GM23338 (cell line): Measurements from ENCODE around the gene MINDY4. TPM values are rescaled to one million over a fixed set of nuclear protein-coding genes. Genes with fewer than 3 reads are reported as not detected.

Source experiments
- ATAC-seq: fragments of 200-7000 bp; cut with Tn5 transposase; 3 replicates; pipeline ENCODE4 v1.9.1; 2020
- DNase-seq: peaks from one replicate; pipeline ENCODE4 v3.0.0-alpha.2; 2015; ENCODE audit warnings: low spot score
- H2AFZ ChIP-seq: fragments of 200-600 bp; sonication (generic); 2 replicates; pipeline ENCODE4 v1.8.0; 2016; ENCODE audit warnings: antibody characterized with exemption, mild to moderate bottlenecking, moderate library complexity
- H3F3A ChIP-seq: fragments of 200-600 bp; sonication (generic); replicated peaks from 2 replicates; pipeline ENCODE4 v1.8.0; 2017; ENCODE audit warnings: antibody characterized with exemption, mixed run types, low read depth
- H3K27ac ChIP-seq: fragments of 200-600 bp; sonication (generic); 2 replicates; pipeline ENCODE4 v1.6.1; 2016; ENCODE audit warnings: low read depth
- H3K27me3 ChIP-seq: fragments of 200-600 bp; sonication (generic); 2 replicates; pipeline ENCODE4 v1.8.0; 2016; ENCODE audit warnings: mild to moderate bottlenecking, mixed run types, moderate library complexity; ENCODE audit not compliant: insufficient read depth
- H3K36me3 ChIP-seq: fragments of 200-600 bp; sonication (generic); 2 replicates; pipeline ENCODE4 v1.8.0; 2016; ENCODE audit warnings: mild to moderate bottlenecking; ENCODE audit not compliant: insufficient read depth
- H3K4me1 ChIP-seq: fragments of 200-600 bp; sonication (generic); 2 replicates; pipeline ENCODE4 v1.8.0; 2016; ENCODE audit warnings: mild to moderate bottlenecking, moderate library complexity; ENCODE audit not compliant: insufficient read depth
- H3K4me2 ChIP-seq: fragments of 200-600 bp; sonication (generic); 2 replicates; pipeline ENCODE4 v1.7.1; 2017; ENCODE audit warnings: mixed run types
- H3K4me3 ChIP-seq: fragments of 200-600 bp; sonication (generic); 2 replicates; pipeline ENCODE4 v1.6.1; 2016; ENCODE audit warnings: mixed run types
- H3K79me2 ChIP-seq: fragments of 200-600 bp; sonication (generic); replicated peaks from 2 replicates; pipeline ENCODE4 v1.8.0; 2017; ENCODE audit warnings: mild to moderate bottlenecking; ENCODE audit not compliant: insufficient read depth
- H3K9me2 ChIP-seq: fragments of 200-600 bp; sonication (generic); 2 replicates; pipeline ENCODE4 v1.8.0; 2017; ENCODE audit not compliant: insufficient read depth
- H4K20me1 ChIP-seq: fragments of 200-600 bp; sonication (generic); replicated peaks from 2 replicates; pipeline ENCODE4 v1.8.0; 2017; ENCODE audit warnings: mild to moderate bottlenecking; ENCODE audit not compliant: insufficient read depth
- H3K27ac Mint-ChIP-seq: 2 replicates; pipeline ENCODE4 v1.8.0; 2020; ENCODE audit warnings: inconsistent platforms, mild to moderate bottlenecking, moderate library complexity, mixed read lengths
- H3K27me3 Mint-ChIP-seq: 3 replicates; pipeline ENCODE4 v1.8.0; 2022; ENCODE audit warnings: low read depth, mild to moderate bottlenecking, moderate library complexity, mixed read lengths, inconsistent platforms; ENCODE audit not compliant: insufficient read depth, poor library complexity
- H3K36me3 Mint-ChIP-seq: 3 replicates; pipeline ENCODE4 v1.8.0; 2021; ENCODE audit warnings: low read depth, mild to moderate bottlenecking, inconsistent platforms, moderate library complexity, mixed read lengths
- H3K4me1 Mint-ChIP-seq: 3 replicates; pipeline ENCODE4 v1.8.0; 2020; ENCODE audit warnings: mild to moderate bottlenecking, inconsistent platforms, mixed read lengths
- H3K4me3 Mint-ChIP-seq: 3 replicates; pipeline ENCODE4 v1.8.0; 2021; ENCODE audit warnings: moderate library complexity, mild to moderate bottlenecking, inconsistent platforms, mixed read lengths
- H3K9me3 Mint-ChIP-seq: 3 replicates; pipeline ENCODE4 v1.8.0; 2020; ENCODE audit warnings: moderate library complexity, mild to moderate bottlenecking, inconsistent platforms, mixed read lengths
- CREB1 ChIP-seq: fragments of 250-450 bp; sonication (Bioruptor Pico); IDR thresholded peaks from 2 replicates; pipeline ENCODE4 v1.5.0; 2020; ENCODE audit warnings: low read depth, mild to moderate bottlenecking, moderate library complexity
- CTCF ChIP-seq, 2 experiments: fragments of 200-600 bp in 1 of 2; sonication (generic) in 1 of 2; conservative IDR thresholded peaks; 2 replicates each; pipeline versions ENCODE4 v1.5.1 to v1.6.1; 2016 to 2017; ENCODE audit warnings: antibody characterized with exemption in 2 of 2, low read depth in 2 of 2, mild to moderate bottlenecking in 2 of 2, moderate library complexity in 1 of 2
- EZH2 ChIP-seq: fragments of 200-600 bp; sonication (generic); IDR thresholded peaks from one replicate; pipeline ENCODE4 v1.8.0; 2017; ENCODE audit warnings: antibody characterized with exemption, mild to moderate bottlenecking, low read depth; ENCODE audit not compliant: unreplicated experiment
- EZH2phosphoT487 ChIP-seq: fragments of 200-600 bp; sonication (generic); IDR thresholded peaks from one replicate; pipeline ENCODE4 v1.8.1; 2018; ENCODE audit warnings: antibody characterized with exemption; ENCODE audit not compliant: unreplicated experiment
- JUNB ChIP-seq: IDR thresholded peaks from one replicate; pipeline ENCODE4 v1.6.1; 2016; ENCODE audit warnings: antibody characterized with exemption; ENCODE audit not compliant: unreplicated experiment
- POLR2AphosphoS5 ChIP-seq: IDR thresholded peaks from 2 replicates; pipeline ENCODE4 v1.6.1; 2016; ENCODE audit warnings: antibody characterized with exemption, low read depth
- REST ChIP-seq: IDR thresholded peaks from one replicate; pipeline ENCODE4 v1.6.1; 2018; ENCODE audit warnings: antibody characterized with exemption; ENCODE audit not compliant: unreplicated experiment
- ZNF114 ChIP-seq: fragments of 250-450 bp; sonication (Bioruptor Pico); IDR thresholded peaks from 2 replicates; pipeline ENCODE4 v1.5.0; 2020; ENCODE audit warnings: mild to moderate bottlenecking, moderate library complexity
- polyA plus RNA-seq: library from polyadenylated mRNA; unstranded; fragments of >200 nt; fragmentation: Nextera tagmentation; extraction: Ambion mirVana; gene quantifications from 2 replicates; pipeline ENCODE4 v1.2.1, GENCODE V29; 2016
- total RNA-seq: library from RNA; depleted of rRNA; stranded (reverse); fragments of >200 nt; shearing (Covaris generic); gene quantifications from 2 replicates; pipeline ENCODE4 v1.2.3, GENCODE V29; 2014
- TF ChIP-seq, protein P1 (sequence below): fragments of 250-450 bp; sonication (Bioruptor Pico); IDR thresholded peaks from 2 replicates; pipeline ENCODE4 v1.5.0; 2020; ENCODE audit warnings: mild to moderate bottlenecking, moderate library complexity
- TF ChIP-seq, protein P2 (sequence below): IDR thresholded peaks from 2 replicates; pipeline ENCODE4 v1.6.1; 2016; ENCODE audit warnings: antibody characterized with exemption

The MINDY4 gene
- total and polyA plus RNA-seq, 2 experiments from 2014 or later, result 1.7 to 4.4 TPM

GRCh38 chr7:30863706-30864035 is 92.5 kb downstream of the MINDY4 start (continued):
- TF ChIP-seq, protein P1, sequence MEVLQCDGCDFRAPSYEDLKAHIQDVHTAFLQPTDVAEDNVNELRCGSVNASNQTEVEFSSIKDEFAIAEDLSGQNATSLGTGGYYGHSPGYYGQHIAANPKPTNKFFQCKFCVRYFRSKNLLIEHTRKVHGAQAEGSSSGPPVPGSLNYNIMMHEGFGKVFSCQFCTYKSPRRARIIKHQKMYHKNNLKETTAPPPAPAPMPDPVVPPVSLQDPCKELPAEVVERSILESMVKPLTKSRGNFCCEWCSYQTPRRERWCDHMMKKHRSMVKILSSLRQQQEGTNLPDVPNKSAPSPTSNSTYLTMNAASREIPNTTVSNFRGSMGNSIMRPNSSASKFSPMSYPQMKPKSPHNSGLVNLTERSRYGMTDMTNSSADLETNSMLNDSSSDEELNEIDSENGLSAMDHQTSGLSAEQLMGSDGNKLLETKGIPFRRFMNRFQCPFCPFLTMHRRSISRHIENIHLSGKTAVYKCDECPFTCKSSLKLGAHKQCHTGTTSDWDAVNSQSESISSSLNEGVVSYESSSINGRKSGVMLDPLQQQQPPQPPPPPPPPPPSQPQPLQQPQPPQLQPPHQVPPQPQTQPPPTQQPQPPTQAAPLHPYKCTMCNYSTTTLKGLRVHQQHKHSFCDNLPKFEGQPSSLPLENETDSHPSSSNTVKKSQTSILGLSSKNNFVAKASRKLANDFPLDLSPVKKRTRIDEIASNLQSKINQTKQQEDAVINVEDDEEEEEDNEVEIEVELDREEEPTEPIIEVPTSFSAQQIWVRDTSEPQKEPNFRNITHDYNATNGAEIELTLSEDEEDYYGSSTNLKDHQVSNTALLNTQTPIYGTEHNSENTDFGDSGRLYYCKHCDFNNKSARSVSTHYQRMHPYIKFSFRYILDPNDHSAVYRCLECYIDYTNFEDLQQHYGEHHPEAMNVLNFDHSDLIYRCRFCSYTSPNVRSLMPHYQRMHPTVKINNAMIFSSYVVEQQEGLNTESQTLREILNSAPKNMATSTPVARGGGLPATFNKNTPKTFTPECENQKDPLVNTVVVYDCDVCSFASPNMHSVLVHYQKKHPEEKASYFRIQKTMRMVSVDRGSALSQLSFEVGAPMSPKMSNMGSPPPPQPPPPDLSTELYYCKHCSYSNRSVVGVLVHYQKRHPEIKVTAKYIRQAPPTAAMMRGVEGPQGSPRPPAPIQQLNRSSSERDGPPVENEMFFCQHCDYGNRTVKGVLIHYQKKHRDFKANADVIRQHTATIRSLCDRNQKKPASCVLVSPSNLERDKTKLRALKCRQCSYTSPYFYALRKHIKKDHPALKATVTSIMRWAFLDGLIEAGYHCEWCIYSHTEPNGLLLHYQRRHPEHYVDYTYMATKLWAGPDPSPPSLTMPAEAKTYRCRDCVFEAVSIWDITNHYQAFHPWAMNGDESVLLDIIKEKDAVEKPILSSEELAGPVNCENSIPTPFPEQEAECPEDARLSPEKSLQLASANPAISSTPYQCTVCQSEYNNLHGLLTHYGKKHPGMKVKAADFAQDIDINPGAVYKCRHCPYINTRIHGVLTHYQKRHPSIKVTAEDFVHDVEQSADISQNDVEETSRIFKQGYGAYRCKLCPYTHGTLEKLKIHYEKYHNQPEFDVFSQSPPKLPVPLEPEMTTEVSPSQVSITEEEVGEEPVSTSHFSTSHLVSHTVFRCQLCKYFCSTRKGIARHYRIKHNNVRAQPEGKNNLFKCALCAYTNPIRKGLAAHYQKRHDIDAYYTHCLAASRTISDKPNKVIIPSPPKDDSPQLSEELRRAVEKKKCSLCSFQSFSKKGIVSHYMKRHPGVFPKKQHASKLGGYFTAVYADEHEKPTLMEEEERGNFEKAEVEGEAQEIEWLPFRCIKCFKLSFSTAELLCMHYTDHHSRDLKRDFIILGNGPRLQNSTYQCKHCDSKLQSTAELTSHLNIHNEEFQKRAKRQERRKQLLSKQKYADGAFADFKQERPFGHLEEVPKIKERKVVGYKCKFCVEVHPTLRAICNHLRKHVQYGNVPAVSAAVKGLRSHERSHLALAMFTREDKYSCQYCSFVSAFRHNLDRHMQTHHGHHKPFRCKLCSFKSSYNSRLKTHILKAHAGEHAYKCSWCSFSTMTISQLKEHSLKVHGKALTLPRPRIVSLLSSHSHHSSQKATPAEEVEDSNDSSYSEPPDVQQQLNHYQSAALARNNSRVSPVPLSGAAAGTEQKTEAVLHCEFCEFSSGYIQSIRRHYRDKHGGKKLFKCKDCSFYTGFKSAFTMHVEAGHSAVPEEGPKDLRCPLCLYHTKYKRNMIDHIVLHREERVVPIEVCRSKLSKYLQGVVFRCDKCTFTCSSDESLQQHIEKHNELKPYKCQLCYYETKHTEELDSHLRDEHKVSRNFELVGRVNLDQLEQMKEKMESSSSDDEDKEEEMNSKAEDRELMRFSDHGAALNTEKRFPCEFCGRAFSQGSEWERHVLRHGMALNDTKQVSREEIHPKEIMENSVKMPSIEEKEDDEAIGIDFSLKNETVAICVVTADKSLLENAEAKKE (CRISPR knock-in tag), result no peak
- TF ChIP-seq CREB1 (CRISPR knock-in tag), result no peak
- TF ChIP-seq CTCF (conservative IDR thresholded peaks at IDR 0.05; ENCODE audit: low read depth in 2 of 2), result no peak
- TF ChIP-seq, protein P2, sequence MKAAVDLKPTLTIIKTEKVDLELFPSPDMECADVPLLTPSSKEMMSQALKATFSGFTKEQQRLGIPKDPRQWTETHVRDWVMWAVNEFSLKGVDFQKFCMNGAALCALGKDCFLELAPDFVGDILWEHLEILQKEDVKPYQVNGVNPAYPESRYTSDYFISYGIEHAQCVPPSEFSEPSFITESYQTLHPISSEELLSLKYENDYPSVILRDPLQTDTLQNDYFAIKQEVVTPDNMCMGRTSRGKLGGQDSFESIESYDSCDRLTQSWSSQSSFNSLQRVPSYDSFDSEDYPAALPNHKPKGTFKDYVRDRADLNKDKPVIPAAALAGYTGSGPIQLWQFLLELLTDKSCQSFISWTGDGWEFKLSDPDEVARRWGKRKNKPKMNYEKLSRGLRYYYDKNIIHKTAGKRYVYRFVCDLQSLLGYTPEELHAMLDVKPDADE, result no peak

DNA sequence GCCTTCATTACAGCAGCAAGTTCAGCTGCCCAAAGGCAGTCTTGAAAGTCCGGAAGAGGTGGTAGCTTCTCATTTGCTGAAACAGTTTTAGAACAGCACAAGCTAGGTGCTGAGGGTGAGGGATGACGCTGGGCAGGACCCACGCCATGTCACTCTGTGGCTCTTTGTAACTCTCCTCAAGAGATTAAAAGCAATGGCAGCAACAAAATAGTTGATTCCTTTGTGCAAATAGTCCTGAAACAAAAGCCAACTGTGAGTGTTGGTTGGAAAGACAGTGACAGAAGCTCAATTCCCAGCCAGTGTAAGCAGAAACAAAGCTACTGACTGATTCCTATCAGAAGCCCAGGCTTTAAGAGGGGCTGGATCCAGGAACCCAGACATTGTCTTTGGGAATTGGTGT is 92.9 kb downstream of the MINDY4 start:
- Mint-ChIP-seq H3K4me1 (no peaks in the 10 kb centered on the region), H3K27ac (no peak overlapping the region; the same call in 1 of the 2 replicates), H3K4me3 (no peak overlapping the region), H3K36me3 (no peaks in the 10 kb centered on the region), H3K27me3 (peaks cover 6% of the 10 kb centered on the region), H3K9me3 (no peaks in the 10 kb centered on the region)
- H3K4me1 ChIP-seq, result no peaks in the 10 kb centered on the region
- DNase-seq, result no peak
- no peak overlapping the region for H3K4me3 ChIP-seq
- no peaks in the 10 kb centered on the region for H3K9me2 ChIP-seq
- H3K27ac ChIP-seq, result no peak overlapping the region
- H3F3A ChIP-seq, result no peaks in the 10 kb centered on the region
- H3K4me2 ChIP-seq, result no peak overlapping the region
- no peak for ATAC-seq
- H4K20me1 ChIP-seq, result no peaks in the 10 kb centered on the region
- H3K79me2 ChIP-seq, result no peaks in the 10 kb centered on the region
- no peak overlapping the region for H2AFZ ChIP-seq
- H3K27me3 ChIP-seq, result no peaks in the 10 kb centered on the region
- H3K36me3 ChIP-seq, result no peaks in the 10 kb centered on the region
- TF ChIP-seq ZNF114 (CRISPR knock-in tag), result no peak
- TF ChIP-seq EZH2phosphoT487, result no peak
- TF ChIP-seq EZH2, result no peak
- TF ChIP-seq, protein P2, result no peak
- no peak for TF ChIP-seq POLR2AphosphoS5
- no peak for TF ChIP-seq JUNB
- no peak for TF ChIP-seq REST
- no peak for TF ChIP-seq CREB1 (CRISPR knock-in tag)
